SK-N-MC (cell line): ENCODE measurements around the gene RAD50.

ENCODE experiments used
- DNase-seq: peaks from one replicate; pipeline ENCODE4 v3.0.0-alpha.2; 2011; ENCODE audit warnings: low read depth, low spot score
- H3K27ac ChIP-seq: fragments of 200-600 bp; sonication (generic); 2 replicates; pipeline ENCODE4 v1.5.1; 2016; ENCODE audit warnings: mixed run types
- H3K36me3 ChIP-seq: fragments of 200-600 bp; sonication (generic); 2 replicates; pipeline ENCODE4 v1.6.1; 2017; ENCODE audit warnings: antibody characterized with exemption, low read length, mixed read lengths; ENCODE audit not compliant: insufficient read depth
- H3K4me3 ChIP-seq: fragments of 200-600 bp; sonication (generic); 2 replicates; pipeline ENCODE4 v1.5.1; 2016
- H3K9ac ChIP-seq: fragments of 200-600 bp; sonication (generic); 2 replicates; pipeline ENCODE4 v1.8.0; 2017; ENCODE audit warnings: mixed run types, mixed read lengths; ENCODE audit not compliant: insufficient read length
- H3K9me3 ChIP-seq: fragments of 200-600 bp; sonication (generic); 2 replicates; pipeline ENCODE4 v1.6.1; 2017; ENCODE audit warnings: low read depth, mild to moderate bottlenecking, antibody characterized with exemption, low read length, moderate library complexity, mixed read lengths
- EZH2 ChIP-seq: fragments of 200-600 bp; sonication (generic); IDR thresholded peaks from one replicate; pipeline ENCODE4 v1.6.1; 2017; ENCODE audit warnings: antibody characterized with exemption
- FOXP2 ChIP-seq: optimal IDR thresholded peaks from 2 replicates; pipeline ENCODE3; 2011; ENCODE audit warnings: mild to moderate bottlenecking, moderate library complexity; ENCODE audit not compliant: insufficient read depth; ENCODE audit errors: extremely low read length, control extremely low read depth
- POLR2AphosphoS5 ChIP-seq: IDR thresholded peaks from 2 replicates; pipeline ENCODE4 v1.6.1; 2012; ENCODE audit warnings: mild to moderate bottlenecking, low read depth, low read length, borderline replicate concordance

The RAD50 gene

GRCh38 chr5:132653716-132654115 is 96.9 kb downstream of the RAD50 start:
- H3K9me3 ChIP-seq: no peaks in the 10 kb centered on the region
- no peak overlapping the region for H3K4me3 ChIP-seq
- DNase-seq: no peak
- H3K27ac ChIP-seq: no peak overlapping the region
- no peaks in the 10 kb centered on the region for H3K36me3 ChIP-seq
- TF ChIP-seq EZH2 (no peak), FOXP2 (no peak), POLR2AphosphoS5 (no peak)
- H3K9ac ChIP-seq: no peak overlapping the region

DNA sequence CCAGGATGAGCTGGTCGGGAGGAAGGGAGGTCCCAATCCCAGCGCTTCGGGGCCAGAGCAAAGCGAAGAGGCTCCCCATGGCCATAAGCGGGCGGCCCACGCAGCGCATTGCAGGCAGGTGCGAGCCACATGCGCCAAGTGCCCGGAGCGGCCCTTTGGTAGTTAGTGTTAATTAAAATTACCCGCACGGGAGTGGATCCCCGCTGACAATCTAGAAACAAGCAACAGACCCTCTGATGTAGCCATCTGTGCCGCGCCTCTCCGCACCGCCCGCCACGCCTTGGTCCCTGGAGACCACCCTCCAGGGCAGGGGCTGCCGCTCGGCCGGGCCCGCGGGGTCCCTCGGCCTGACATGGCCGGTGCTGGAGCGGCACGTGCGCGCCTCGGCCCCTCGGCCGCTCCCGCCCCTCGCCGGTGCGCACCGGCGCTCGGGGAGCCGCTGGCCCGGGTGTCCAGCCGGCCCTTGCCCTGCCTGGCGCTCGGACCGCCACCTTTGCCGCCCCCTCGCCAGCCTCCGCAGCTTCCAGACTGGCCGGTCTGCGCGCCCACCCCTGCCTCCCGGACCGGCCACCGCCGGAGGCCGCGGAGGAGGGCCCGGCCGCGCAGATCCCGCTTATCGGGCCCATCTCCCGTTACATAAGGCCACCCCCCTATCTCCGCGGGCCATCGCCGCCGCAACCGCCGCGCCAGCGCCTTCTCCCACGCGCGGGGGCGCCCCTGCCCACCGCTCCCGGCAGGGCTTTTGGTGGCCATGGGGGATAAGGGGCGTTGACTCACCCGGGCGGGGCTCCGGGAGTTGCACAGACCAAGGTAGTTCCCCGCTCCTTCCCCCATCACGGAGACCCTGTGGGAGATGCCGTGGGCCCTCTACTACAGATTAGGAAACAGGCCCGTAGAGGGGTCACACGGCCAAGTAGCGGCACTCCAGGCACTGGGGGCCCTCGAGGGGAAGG is 99.3 kb downstream of the RAD50 start:
- H3K36me3 ChIP-seq: no peaks in the 10 kb centered on the region

GRCh38 chr5:132656774-132657355 is 100.1 kb downstream of the RAD50 start:
- H3K36me3 ChIP-seq: no peaks in the 10 kb centered on the region
- H3K27ac ChIP-seq: no peak overlapping the region
- DNase-seq: no peak
- no peaks in the 10 kb centered on the region for H3K9me3 ChIP-seq
- H3K4me3 ChIP-seq: no peak overlapping the region
- TF ChIP-seq POLR2AphosphoS5: no peak
- TF ChIP-seq FOXP2: no peak
- TF ChIP-seq EZH2: no peak
- H3K9ac ChIP-seq: no peak overlapping the region

More for the DNA sequence above, 99.3 kb downstream of the RAD50 start:
- Histone ChIP-seq H3K4me3 (no peak overlapping the region), H3K27ac (no peak overlapping the region), H3K9ac (no peak overlapping the region), H3K9me3 (no peaks in the 10 kb centered on the region)
- no peak for TF ChIP-seq FOXP2
- no peak for TF ChIP-seq EZH2
- no peak for TF ChIP-seq POLR2AphosphoS5
- DNase-seq: no peak

GRCh38 chr5:132657676-132658380 is 101.1 kb downstream of the RAD50 start, which contains the start of gene IL13:
Gene IL13 (plus strand): TSS chr5:132658173. CDS start chr5:132658187, 14 bp downstream.
- H3K9ac ChIP-seq: no peak within 1 kb of the TSS
- no peak within 1 kb of the TSS for H3K4me3 ChIP-seq
- no peak for TF ChIP-seq FOXP2
- no peak for TF ChIP-seq POLR2AphosphoS5
- TF ChIP-seq EZH2: no peak
- H3K27ac ChIP-seq: no peak within 1 kb of the TSS
- DNase-seq: no peak
- no peaks in the 10 kb centered on the region for H3K36me3 ChIP-seq
- H3K9me3 ChIP-seq: no peaks in the 10 kb centered on the region

GRCh38 chr5:132658381-132659302 is 101.9 kb downstream of the RAD50 start:
- H3K4me3 ChIP-seq: no peak overlapping the region
- no peaks in the 10 kb centered on the region for H3K9me3 ChIP-seq
- TF ChIP-seq POLR2AphosphoS5 (no peak), FOXP2 (no peak), EZH2 (no peak)
- H3K27ac ChIP-seq: no peak overlapping the region
- DNase-seq: no peak
- H3K9ac ChIP-seq: no peak overlapping the region
- no peaks in the 10 kb centered on the region for H3K36me3 ChIP-seq

DNA sequence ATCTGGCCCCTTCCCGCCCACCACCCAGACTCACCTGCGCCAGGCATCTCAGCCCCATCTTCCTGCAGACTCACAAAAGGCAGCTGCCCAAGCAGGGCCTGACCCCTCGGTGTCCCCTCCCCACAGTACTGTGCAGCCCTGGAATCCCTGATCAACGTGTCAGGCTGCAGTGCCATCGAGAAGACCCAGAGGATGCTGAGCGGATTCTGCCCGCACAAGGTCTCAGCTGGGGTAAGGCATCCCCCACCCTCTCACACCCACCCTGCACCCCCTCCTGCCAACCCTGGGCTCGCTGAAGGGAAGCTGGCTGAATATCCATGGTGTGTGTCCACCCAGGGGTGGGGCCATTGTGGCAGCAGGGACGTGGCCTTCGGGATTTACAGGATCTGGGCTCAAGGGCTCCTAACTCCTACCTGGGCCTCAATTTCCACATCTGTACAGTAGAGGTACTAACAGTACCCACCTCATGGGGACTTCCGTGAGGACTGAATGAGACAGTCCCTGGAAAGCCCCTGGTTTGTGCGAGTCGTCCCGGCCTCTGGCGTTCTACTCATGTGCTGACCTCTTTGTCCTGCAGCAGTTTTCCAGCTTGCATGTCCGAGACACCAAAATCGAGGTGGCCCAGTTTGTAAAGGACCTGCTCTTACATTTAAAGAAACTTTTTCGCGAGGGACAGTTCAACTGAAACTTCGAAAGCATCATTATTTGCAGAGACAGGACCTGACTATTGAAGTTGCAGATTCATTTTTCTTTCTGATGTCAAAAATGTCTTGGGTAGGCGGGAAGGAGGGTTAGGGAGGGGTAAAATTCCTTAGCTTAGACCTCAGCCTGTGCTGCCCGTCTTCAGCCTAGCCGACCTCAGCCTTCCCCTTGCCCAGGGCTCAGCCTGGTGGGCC is 103.1 kb downstream of the RAD50 start:
- Histone ChIP-seq H3K36me3 (no peaks in the 10 kb centered on the region), H3K27ac (no peak overlapping the region), H3K9me3 (no peaks in the 10 kb centered on the region), H3K4me3 (no peak overlapping the region), H3K9ac (no peak overlapping the region)
- no peak for DNase-seq
- no peak for TF ChIP-seq EZH2
- TF ChIP-seq POLR2AphosphoS5: no peak
- TF ChIP-seq FOXP2: no peak
